ENCODE measurements around the gene MTHFS.
"Not testable (repeated sequence)": the region's sequence is repeated elsewhere in the genome, so short reads cannot be mapped to it uniquely, and the experiment has no call there.

GRCh38 chr15:79935556-79936201 is 38.9 kb upstream of the MTHFS start:
- TF ChIP-seq CTCF (IDR thresholded peaks at IDR 0.05): not testable (repeated sequence)
- peak; percentile 60 for TF ChIP-seq POLR2AphosphoS5 (IDR thresholded peaks at IDR 0.05)
